Measurements from ENCODE around the gene RB1.
"Not testable (repeated sequence)": the region's sequence is repeated elsewhere in the genome, so short reads cannot be mapped to it uniquely, and the experiment has no call there.

Gene RB1

DNA sequence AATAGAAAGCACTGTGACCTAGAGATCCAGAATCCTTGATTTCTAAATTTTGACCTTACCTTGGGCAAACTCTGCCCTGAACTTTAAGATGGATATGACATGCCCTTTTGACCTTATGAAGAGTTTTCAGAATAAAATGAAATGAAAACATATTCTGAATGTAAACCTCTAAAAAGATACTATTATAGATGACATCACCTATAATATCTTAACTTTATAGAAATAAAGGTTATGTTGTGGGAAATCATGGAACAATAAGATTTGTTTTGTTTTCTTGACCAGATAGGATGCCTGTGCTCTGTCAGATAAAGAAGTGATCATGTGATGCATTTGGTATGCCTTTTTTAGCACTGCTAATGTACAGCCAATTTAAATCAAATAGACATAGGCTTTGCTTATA, 122.5 kb downstream of the RB1 start:
- TF ChIP-seq EZH2 (IDR thresholded peaks at IDR 0.05; ENCODE audit: borderline replicate concordance, low read depth, low read length, severe bottlenecking) = no peak
- TF ChIP-seq, protein P1, sequence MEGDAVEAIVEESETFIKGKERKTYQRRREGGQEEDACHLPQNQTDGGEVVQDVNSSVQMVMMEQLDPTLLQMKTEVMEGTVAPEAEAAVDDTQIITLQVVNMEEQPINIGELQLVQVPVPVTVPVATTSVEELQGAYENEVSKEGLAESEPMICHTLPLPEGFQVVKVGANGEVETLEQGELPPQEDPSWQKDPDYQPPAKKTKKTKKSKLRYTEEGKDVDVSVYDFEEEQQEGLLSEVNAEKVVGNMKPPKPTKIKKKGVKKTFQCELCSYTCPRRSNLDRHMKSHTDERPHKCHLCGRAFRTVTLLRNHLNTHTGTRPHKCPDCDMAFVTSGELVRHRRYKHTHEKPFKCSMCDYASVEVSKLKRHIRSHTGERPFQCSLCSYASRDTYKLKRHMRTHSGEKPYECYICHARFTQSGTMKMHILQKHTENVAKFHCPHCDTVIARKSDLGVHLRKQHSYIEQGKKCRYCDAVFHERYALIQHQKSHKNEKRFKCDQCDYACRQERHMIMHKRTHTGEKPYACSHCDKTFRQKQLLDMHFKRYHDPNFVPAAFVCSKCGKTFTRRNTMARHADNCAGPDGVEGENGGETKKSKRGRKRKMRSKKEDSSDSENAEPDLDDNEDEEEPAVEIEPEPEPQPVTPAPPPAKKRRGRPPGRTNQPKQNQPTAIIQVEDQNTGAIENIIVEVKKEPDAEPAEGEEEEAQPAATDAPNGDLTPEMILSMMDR (IDR thresholded peaks at IDR 0.05; ENCODE audit: borderline replicate concordance, extremely low read depth, low read length, poor library complexity, severe bottlenecking) = no peak
- Histone ChIP-seq H3K36me3 (ENCODE audit: insufficient read depth, low read length) (peaks cover 16% of the 10 kb centered on the region; the same call in 1 of the 2 replicates), H3K27ac (ENCODE audit: low read length) (no peak overlapping the region), H3K9me3 (ENCODE audit: insufficient read depth, low read length, severe bottlenecking) (no peaks in the 10 kb centered on the region), H3K4me1 (ENCODE audit: insufficient read depth, low read length) (no peaks in the 10 kb centered on the region; the same call in none of the 2 replicates), H3K79me2 (ENCODE audit: insufficient read depth, low read length) (peaks cover 4% of the 10 kb centered on the region; the same call in 1 of the 2 replicates), H4K20me1 (ENCODE audit: insufficient read depth, low read length) (no peaks in the 10 kb centered on the region), H3K4me2 (ENCODE audit: insufficient read depth, low read length) (no peak overlapping the region), H3K9ac (ENCODE audit: low read depth, low read length) (no peak overlapping the region), H3K4me3 (ENCODE audit: low read depth in 1 of 2, low read length in 2 of 2) (no peak overlapping the region), H3K27me3 (ENCODE audit: insufficient read depth, low read length, poor library complexity) (no peaks in the 10 kb centered on the region), H2AFZ (ENCODE audit: low read depth, low read length) (no peak overlapping the region)
- no peak for DNase-seq
- no peak for ATAC-seq (ENCODE audit: insufficient read depth, low read depth)

DNA sequence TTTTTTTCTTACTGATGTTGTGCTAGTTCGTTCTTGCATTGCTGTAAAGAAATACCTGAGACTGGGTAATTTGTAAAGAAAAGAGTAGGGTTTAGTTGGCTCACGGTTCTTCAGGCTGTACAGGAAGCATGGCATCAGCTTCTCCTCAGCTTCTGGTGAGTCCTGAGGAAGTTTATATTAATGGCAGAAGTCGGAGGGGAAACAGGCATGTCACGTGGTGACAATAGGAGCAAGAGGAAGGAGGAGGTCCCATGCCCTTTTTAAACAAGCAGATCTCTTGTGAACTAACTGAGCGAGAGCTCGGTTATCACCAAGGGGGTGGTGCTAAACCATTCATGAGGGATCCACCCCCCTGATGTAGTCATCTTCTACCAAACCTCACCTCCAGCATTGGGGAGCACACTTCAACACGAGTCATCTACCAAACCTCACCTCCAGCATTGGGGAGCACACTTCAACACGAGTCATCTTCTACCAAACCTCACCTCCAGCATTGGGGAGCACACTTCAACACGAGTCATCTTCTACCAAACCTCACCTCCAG, 123.3 kb downstream of the RB1 start:
- H3K27me3 ChIP-seq (ENCODE audit: insufficient read depth, low read length, poor library complexity); H3K9ac ChIP-seq (ENCODE audit: low read depth, low read length); ATAC-seq (ENCODE audit: insufficient read depth, low read depth); H3K27ac ChIP-seq (ENCODE audit: low read length); H2AFZ ChIP-seq (ENCODE audit: low read depth, low read length); H3K9me3 ChIP-seq (ENCODE audit: insufficient read depth, low read length, severe bottlenecking); H3K79me2 ChIP-seq (ENCODE audit: insufficient read depth, low read length); H3K4me1 ChIP-seq (ENCODE audit: insufficient read depth, low read length); H3K4me3 ChIP-seq (ENCODE audit: low read depth in 1 of 2, low read length in 2 of 2); H4K20me1 ChIP-seq (ENCODE audit: insufficient read depth, low read length); H3K4me2 ChIP-seq (ENCODE audit: insufficient read depth, low read length); DNase-seq: not testable (repeated sequence)
- peaks cover 16% of the 10 kb centered on the region; the same call in 1 of the 2 replicates for H3K36me3 ChIP-seq (ENCODE audit: insufficient read depth, low read length)

DNA sequence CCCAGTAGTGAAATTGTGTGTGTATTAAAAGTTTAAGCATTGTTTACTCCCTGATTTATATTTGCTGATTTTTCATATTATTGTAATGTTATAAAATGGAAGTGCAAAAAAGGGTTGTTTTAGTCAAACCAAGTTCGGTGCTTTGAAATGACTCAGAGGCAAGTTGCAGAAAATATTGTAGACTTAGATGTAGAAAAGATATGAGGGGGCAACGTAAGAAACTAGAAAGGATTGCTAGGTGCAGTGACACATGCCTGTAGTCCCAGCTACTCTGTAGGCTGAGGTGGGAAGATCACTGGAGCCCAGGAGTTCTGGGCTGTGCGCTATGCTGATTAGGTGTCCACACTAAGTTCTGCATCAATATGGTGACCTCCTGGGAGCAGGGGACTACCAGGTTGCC, 125.5 kb downstream of the RB1 start:
- peaks cover 7% of the 10 kb centered on the region for H3K4me1 ChIP-seq (ENCODE audit: insufficient read depth, low read length)
- DNase-seq (no peak), ATAC-seq (ENCODE audit: insufficient read depth, low read depth) (no peak)
- peaks cover 16% of the 10 kb centered on the region; the same call in 1 of the 2 replicates for H3K36me3 ChIP-seq (ENCODE audit: insufficient read depth, low read length)
- H3K9ac ChIP-seq (ENCODE audit: low read depth, low read length) = no peak overlapping the region
- no peak overlapping the region for H2AFZ ChIP-seq (ENCODE audit: low read depth, low read length)
- no peaks in the 10 kb centered on the region for H3K9me3 ChIP-seq (ENCODE audit: insufficient read depth, low read length, severe bottlenecking)
- no peaks in the 10 kb centered on the region for H3K27me3 ChIP-seq (ENCODE audit: insufficient read depth, low read length, poor library complexity)
- no peaks in the 10 kb centered on the region for H4K20me1 ChIP-seq (ENCODE audit: insufficient read depth, low read length)
- no peak overlapping the region for H3K4me3 ChIP-seq (ENCODE audit: low read depth in 1 of 2, low read length in 2 of 2)
- no peak overlapping the region for H3K4me2 ChIP-seq (ENCODE audit: insufficient read depth, low read length)
- TF ChIP-seq EZH2 (IDR thresholded peaks at IDR 0.05; ENCODE audit: borderline replicate concordance, low read depth, low read length, severe bottlenecking) = no peak
- TF ChIP-seq, protein P1 (IDR thresholded peaks at IDR 0.05; ENCODE audit: borderline replicate concordance, extremely low read depth, low read length, poor library complexity, severe bottlenecking) = no peak
- H3K27ac ChIP-seq (ENCODE audit: low read length) = no peak overlapping the region
- H3K79me2 ChIP-seq (ENCODE audit: insufficient read depth, low read length) = peaks cover 6% of the 10 kb centered on the region

DNA sequence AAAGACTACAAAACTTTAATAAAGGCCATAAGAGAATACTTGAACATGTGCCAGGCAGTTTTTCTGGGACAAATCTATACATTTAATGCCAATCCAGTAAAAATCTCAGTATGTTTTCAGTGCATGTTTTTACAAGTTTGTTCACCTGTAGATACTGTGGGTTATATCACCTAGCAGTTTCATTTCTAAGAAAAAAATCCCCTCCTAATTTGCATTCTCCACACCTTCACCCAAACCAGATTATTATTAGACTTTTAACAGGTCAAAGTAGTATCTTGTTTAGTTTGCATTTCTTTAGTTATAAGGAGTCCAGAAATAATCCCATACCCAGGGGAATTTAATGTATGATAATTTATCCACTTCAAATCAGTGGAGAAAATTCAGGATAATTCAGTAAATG, 126.3 kb downstream of the RB1 start:
- no peak for TF ChIP-seq EZH2 (IDR thresholded peaks at IDR 0.05; ENCODE audit: borderline replicate concordance, low read depth, low read length, severe bottlenecking)
- TF ChIP-seq, protein P1 (IDR thresholded peaks at IDR 0.05; ENCODE audit: borderline replicate concordance, extremely low read depth, low read length, poor library complexity, severe bottlenecking) = no peak
- Histone ChIP-seq H3K9me3 (ENCODE audit: insufficient read depth, low read length, severe bottlenecking) (no peaks in the 10 kb centered on the region), H3K4me2 (ENCODE audit: insufficient read depth, low read length) (no peak overlapping the region), H3K27ac (ENCODE audit: low read length) (no peak overlapping the region), H2AFZ (ENCODE audit: low read depth, low read length) (no peak overlapping the region), H3K79me2 (ENCODE audit: insufficient read depth, low read length) (peaks cover 10% of the 10 kb centered on the region), H3K36me3 (ENCODE audit: insufficient read depth, low read length) (peaks cover 13% of the 10 kb centered on the region; the same call in 1 of the 2 replicates), H3K4me3 (ENCODE audit: low read depth in 1 of 2, low read length in 2 of 2) (no peak overlapping the region), H3K4me1 (ENCODE audit: insufficient read depth, low read length) (peaks cover 7% of the 10 kb centered on the region), H3K27me3 (ENCODE audit: insufficient read depth, low read length, poor library complexity) (no peaks in the 10 kb centered on the region), H4K20me1 (ENCODE audit: insufficient read depth, low read length) (no peaks in the 10 kb centered on the region), H3K9ac (ENCODE audit: low read depth, low read length) (no peak overlapping the region)
- no peak for DNase-seq
- ATAC-seq (ENCODE audit: insufficient read depth, low read depth) = no peak
